Measurements from ENCODE around the gene DOCK3. TPM values are rescaled to one million over a fixed set of nuclear protein-coding genes. Genes with fewer than 3 reads are reported as not detected.

Gene DOCK3
- total RNA-seq, 1 experiment from 2014 or later = 5.6 TPM

- no peak for TF ChIP-seq FOXP4 (CRISPR knock-in tag; IDR thresholded peaks at IDR 0.05)
- TF ChIP-seq, protein P1, sequence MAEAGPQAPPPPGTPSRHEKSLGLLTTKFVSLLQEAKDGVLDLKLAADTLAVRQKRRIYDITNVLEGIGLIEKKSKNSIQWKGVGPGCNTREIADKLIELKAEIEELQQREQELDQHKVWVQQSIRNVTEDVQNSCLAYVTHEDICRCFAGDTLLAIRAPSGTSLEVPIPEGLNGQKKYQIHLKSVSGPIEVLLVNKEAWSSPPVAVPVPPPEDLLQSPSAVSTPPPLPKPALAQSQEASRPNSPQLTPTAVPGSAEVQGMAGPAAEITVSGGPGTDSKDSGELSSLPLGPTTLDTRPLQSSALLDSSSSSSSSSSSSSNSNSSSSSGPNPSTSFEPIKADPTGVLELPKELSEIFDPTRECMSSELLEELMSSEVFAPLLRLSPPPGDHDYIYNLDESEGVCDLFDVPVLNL (CRISPR knock-in tag; IDR thresholded peaks at IDR 0.05; ENCODE audit: borderline replicate concordance, low read depth) = no peak
- TF ChIP-seq IRF1 (CRISPR knock-in tag; IDR thresholded peaks at IDR 0.05) = no peak
- no peak for TF ChIP-seq KAT7 (CRISPR knock-in tag; IDR thresholded peaks at IDR 0.05; ENCODE audit: borderline replicate concordance)
Observed at GRCh38 chr3:51057121-51057520, 382.4 kb downstream of the DOCK3 start (continued).

- Mint-ChIP-seq H3K27me3 (ENCODE audit: low read depth) (no peaks in the 10 kb centered on the region), H3K4me1 (no peaks in the 10 kb centered on the region), H3K9me3 (no peaks in the 10 kb centered on the region), H3K4me3 (no peak overlapping the region), H3K36me3 (no peaks in the 10 kb centered on the region), H3K27ac (no peak overlapping the region)
- ChIA-PET CTCF (interaction anchor here (0.9 to 1.3 kb wide), 3 partner anchors 37 to 760 kb away, joined by 3 read pairs; partner anchors contain the start of gene HYAL1), POLR2A (no interaction called here)
- ATAC-seq (no peak), DNase-seq (ENCODE audit: low spot score) (no peak)
- no peak for TF ChIP-seq ATF2 (CRISPR knock-in tag; IDR thresholded peaks at IDR 0.05; ENCODE audit: borderline replicate concordance, low read depth)
- TF ChIP-seq ZBTB21 (CRISPR knock-in tag; IDR thresholded peaks at IDR 0.05; ENCODE audit: borderline replicate concordance) = no peak
- no peak for TF ChIP-seq MYBL2 (CRISPR knock-in tag; IDR thresholded peaks at IDR 0.05)
- no peak for TF ChIP-seq JAZF1 (CRISPR knock-in tag; IDR thresholded peaks at IDR 0.05)
- no peak for TF ChIP-seq GRHL2 (CRISPR knock-in tag; IDR thresholded peaks at IDR 0.05; ENCODE audit: insufficient replicate concordance, severe bottlenecking)
- TF ChIP-seq, protein P2, sequence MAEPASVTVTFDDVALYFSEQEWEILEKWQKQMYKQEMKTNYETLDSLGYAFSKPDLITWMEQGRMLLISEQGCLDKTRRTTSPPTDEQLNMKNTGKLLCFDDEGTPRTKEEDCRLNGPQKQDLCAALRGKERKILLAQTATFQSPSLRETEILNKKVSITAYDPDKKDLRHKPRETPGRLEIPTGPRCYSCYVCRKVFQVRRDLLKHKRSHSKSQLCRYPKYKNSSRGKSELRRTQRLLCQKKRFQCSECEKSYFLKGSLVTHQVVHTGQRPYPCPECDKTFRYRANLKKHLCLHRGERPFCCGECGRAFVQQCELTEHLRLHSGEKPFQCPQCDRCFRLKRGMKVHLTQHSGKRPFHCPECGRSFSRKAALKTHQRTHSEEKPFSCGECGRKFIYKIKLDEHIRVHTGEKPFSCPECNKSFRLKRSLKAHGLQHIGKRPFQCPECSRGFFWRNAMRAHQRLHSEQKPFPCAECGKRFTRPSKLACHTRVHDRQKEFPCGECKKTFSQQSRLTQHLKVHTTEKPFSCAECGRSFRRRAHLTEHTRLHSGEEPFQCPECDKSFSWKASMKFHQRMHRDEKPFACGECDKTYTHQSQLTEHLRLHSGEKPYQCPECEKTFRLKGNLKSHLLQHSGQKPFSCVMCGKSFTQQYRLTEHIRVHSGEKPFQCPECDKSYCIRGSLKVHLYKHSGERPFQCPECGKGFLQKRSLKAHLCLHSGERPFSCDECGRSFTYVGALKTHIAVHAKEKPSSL (CRISPR knock-in tag; conservative IDR thresholded peaks at IDR 0.05) = no peak
- TF ChIP-seq, protein P3, sequence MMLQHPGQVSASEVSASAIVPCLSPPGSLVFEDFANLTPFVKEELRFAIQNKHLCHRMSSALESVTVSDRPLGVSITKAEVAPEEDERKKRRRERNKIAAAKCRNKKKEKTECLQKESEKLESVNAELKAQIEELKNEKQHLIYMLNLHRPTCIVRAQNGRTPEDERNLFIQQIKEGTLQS (CRISPR knock-in tag; conservative IDR thresholded peaks at IDR 0.05) = no peak
- TF ChIP-seq FOXJ3 (CRISPR knock-in tag; IDR thresholded peaks at IDR 0.05; ENCODE audit: borderline replicate concordance) = no peak
- TF ChIP-seq, protein P4, sequence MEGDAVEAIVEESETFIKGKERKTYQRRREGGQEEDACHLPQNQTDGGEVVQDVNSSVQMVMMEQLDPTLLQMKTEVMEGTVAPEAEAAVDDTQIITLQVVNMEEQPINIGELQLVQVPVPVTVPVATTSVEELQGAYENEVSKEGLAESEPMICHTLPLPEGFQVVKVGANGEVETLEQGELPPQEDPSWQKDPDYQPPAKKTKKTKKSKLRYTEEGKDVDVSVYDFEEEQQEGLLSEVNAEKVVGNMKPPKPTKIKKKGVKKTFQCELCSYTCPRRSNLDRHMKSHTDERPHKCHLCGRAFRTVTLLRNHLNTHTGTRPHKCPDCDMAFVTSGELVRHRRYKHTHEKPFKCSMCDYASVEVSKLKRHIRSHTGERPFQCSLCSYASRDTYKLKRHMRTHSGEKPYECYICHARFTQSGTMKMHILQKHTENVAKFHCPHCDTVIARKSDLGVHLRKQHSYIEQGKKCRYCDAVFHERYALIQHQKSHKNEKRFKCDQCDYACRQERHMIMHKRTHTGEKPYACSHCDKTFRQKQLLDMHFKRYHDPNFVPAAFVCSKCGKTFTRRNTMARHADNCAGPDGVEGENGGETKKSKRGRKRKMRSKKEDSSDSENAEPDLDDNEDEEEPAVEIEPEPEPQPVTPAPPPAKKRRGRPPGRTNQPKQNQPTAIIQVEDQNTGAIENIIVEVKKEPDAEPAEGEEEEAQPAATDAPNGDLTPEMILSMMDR (IDR thresholded peaks at IDR 0.05) = no peak
- TF ChIP-seq FOXP4 (CRISPR knock-in tag; IDR thresholded peaks at IDR 0.05) = no peak
- no peak for TF ChIP-seq FOXP1 (CRISPR knock-in tag; IDR thresholded peaks at IDR 0.05; ENCODE audit: borderline replicate concordance)
- no peak for TF ChIP-seq ZNF512 (CRISPR knock-in tag; IDR thresholded peaks at IDR 0.05; ENCODE audit: borderline replicate concordance)
- TF ChIP-seq, protein P5, sequence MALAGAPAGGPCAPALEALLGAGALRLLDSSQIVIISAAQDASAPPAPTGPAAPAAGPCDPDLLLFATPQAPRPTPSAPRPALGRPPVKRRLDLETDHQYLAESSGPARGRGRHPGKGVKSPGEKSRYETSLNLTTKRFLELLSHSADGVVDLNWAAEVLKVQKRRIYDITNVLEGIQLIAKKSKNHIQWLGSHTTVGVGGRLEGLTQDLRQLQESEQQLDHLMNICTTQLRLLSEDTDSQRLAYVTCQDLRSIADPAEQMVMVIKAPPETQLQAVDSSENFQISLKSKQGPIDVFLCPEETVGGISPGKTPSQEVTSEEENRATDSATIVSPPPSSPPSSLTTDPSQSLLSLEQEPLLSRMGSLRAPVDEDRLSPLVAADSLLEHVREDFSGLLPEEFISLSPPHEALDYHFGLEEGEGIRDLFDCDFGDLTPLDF (CRISPR knock-in tag; IDR thresholded peaks at IDR 0.05) = no peak
- TF ChIP-seq USF1 (CRISPR knock-in tag; IDR thresholded peaks at IDR 0.05) = no peak
Observed at GRCh38 chr3:51063053-51063452, 388.3 kb downstream of the DOCK3 start.

Data from WTC11 (cell line).